Activated T-cell treated with anti-CD3 and anti-CD28 coated beads, Interleukin-2, amount 50 U/mL, for 48 hours (primary cell): Measurements from ENCODE around the gene AP4B1.
A peak's percentile ranks its signal among the peaks of the same experiment; 100 is the strongest.

ENCODE experiments used
- DNase-seq, 2 experiments: peaks; one replicate each; pipeline ENCODE4 v3.0.0-alpha.2; 2020

Gene AP4B1

GRCh38 chr1:113929750-113930498, 25.3 kb upstream of the AP4B1 start:
- DNase-seq, result peak; percentile 75 to 76

- DNase-seq, result peak; percentile 96
Measured at GRCh38 chr1:113928941-113929749, 24.5 kb upstream of the AP4B1 start, which contains the start of gene HIPK1. Gene HIPK1 (plus strand): TSS chr1:113929324.

DNA sequence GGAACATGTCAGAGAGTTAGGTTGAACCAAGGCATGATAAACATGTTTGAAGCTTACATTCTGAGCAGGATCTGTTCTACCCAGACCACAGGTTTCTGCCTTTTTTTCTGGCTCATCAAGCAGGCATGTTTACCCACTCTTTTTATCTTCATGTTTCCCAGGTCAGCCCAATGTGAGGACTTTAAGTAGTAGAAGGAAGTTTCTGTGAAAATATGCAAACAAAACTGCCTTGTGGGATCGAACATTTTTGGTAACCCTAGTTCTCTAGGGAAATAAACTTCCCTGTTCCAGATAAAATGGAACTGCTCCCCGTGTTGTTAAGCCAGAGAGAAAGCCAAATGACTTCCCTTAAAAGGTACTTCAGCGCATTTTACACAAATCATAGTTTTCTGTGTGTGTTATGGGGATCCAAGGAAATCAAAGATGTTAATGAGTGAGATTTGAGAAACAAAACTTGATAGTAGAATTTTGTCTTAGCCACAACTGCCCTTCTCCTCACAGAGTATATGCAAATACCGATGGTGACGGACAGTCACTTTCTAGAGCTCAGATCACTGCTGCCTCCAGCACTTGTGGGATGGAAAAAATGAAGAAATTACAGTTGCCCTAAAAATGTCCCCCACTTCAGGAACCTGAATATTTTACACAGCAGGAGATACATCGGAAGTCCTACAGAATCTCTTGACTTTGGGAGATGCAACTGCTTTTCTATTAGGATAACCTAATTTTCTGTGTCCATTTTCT, 23.8 kb upstream of the AP4B1 start:
- DNase-seq, result no peak

- DNase-seq, result no peak
Measured at GRCh38 chr1:113924473-113924872, 19.9 kb upstream of the AP4B1 start.

DNA sequence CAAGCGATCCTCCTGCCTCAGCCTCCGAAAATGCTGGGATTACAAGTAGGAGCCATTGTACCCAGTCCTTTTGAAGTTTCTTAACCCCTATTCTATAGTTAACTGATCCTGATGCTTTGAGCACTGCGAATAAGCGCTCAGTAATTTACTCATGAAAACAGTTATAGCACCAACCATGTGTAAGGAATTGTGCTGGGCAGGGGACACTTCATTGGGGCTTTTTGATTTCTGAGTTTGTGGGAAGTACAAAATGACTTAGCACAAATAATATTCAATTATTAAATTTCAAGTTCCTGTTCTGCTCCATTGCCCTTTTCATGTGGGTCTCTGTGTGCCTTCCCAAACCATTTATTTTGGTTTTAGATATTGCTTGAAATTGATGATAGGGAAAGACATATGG, 18.4 kb upstream of the AP4B1 start:
- DNase-seq, result no peak

DNA sequence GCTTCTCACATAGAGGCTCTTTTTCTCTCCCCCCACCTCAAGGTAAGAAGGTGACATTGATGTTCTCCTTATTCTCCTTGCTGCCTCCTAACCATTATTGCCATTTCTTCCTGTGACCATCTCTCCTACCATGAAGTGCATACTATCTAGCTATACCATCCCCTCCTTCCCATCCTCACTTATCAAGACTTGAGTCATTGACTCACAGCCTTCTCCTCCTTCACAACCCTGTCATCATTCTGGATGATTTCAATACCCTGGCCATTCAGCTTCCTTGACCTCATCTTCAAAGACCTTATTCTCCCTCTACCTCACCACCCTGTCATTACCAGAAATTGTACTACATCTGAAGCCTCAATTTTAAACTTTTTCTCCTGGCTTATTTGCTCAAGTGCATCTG, 13.6 kb upstream of the AP4B1 start:
- DNase-seq, result no peak

DNA sequence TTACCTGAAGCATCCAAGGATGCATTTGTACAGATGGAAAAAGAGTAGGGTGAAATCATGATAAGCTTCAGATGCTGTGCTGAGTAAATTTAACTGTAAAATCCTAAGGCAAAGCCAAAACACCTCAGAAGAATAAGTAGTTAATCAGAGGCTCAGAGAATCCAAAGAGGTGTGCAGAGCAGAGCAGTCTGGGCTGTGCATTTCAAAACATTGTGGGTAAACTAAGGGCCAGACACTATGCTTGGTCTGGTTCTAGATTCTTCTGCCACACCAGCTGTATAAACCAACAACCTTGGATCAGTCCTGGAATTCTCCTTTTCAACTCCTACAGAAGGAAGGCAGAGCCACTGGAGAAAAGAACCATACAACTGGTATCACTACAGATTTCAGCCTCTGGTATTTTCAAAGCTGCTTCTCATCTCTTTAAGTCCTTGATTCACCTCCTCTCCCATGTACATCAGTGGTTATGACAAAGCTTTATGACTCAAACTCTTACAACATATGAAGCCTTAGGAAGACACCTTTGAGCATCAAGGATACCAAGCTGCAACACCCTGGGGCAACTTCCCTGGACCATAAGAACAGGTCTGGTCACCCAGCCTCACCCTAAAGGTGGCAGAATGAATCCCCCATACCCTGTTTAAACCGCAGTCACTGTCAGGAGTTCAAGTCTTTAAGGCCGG, 12.9 kb upstream of the AP4B1 start:
- no peak for DNase-seq

DNA sequence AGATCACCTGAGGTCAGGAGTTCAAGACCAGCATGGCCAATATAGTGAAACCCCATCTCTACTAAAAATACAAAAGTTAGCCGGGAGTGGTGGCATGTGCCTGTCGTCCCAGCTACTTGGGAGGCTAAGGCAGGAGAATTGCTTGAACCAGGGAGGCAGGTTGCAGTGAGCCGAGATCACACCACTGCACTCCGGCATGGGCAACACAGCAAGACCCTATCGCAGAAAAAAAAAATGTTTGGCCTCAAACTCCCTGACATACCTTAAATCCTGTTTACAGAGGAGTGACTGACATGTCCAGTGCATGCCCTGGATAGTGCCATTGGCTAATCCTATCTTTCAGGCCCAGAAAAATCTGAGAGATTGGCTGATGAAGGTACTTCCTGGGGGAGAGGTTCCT, 12.4 kb upstream of the AP4B1 start:
- DNase-seq, result no peak

GRCh38 chr1:113913887-113914664, 9.5 kb upstream of the AP4B1 start:
- no peak for DNase-seq

GRCh38 chr1:113913312-113913668, 8.7 kb upstream of the AP4B1 start:
- no peak for DNase-seq

DNA sequence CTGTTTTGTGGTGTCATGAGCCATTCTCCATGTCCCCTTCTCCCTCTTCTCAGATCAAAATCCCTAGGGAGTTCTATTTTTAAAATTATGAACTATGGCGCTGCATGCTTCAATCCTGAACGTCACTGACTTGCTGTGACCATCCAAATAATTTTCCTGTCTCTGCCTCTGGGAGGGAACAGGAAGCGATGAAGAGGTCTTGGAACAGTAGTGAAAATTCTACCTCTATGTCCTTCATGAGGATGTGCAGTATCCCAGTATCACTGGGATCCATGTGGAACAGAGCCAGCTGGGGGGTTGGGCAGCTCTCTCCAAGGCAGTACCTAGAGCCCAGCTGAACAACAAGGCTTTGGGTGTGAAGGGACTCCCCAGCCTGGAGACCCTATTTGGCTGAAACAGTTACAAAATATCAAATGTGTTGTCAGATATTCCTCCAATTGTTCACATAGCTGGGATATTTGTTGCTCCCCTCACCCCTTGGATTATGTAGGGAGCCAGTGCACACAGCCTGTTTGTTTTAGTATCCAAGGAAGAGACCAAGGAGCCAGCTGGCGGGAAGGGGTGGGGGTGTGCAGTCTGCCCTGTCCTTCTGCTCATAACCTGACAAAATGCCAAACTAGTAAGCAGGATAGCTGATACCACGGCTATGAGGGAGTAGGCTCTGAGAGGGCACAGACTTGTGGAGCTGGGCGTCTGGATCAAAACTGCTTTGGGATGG, 8.2 kb upstream of the AP4B1 start:
- DNase-seq, result no peak

- no peak for DNase-seq
Measured at GRCh38 chr1:113905435-113905861, 849 bp upstream of the AP4B1 start.

DNA sequence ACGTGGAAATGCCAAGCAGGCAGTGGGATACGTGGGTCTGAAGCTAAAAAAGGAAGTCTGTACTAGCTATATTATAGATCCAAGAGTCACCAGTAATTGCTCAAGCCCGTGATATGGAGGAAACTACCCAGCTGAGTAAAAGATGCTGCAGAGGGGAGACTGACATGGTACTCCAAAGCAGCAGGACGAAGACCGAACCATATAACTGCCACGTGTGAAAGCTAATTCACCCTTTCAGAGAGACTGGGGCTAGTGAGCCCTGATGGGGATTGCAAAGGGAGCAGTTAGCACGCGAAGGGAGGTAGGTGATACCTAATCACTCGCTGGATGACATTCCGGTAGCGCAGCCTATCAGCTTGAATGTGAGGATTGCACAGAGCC, 316 bp downstream of the AP4B1 start:
- no peak for DNase-seq

DNA sequence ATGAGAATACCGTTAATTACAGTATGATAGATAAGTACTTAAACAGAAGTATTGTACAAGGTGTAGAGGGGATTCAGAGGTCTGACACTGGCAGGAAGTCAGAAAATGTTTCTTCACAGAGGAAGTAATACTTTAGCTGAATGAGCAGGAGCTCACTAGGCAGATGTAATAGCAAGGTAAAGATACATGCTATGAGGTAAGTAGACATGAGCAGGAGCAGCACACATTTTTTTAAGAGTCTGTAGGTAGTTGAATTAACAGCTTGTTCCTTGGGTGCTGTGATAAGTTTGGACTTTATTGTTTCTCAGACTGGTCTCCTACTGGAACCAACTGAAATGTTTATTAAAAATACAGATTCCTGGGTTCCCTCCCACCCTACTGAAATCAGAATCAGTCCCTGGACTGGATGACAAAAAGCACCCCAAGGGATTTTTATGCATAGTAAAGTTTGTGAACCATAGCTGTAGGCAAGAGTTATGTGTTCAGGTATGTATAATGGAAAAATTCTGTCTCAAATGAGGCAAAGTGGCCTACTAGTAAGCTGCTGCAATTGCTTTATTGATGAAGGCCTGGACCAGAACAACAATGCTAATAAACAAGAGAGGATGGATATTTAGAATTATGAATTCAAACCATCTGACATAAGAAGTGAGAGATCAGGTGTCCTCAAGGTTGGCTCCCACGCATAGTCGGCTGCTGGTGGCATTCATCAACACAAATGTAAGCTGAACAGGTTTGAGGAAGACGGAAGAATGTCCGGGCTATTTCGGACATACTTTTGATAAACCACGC, 902 bp downstream of the AP4B1 start:
- DNase-seq, result no peak

- DNase-seq, result no peak
Measured at GRCh38 chr1:113901191-113901590, 3.4 kb downstream of the AP4B1 start.

GRCh38 chr1:113899111-113899510, 5.5 kb downstream of the AP4B1 start:
- no peak for DNase-seq

DNA sequence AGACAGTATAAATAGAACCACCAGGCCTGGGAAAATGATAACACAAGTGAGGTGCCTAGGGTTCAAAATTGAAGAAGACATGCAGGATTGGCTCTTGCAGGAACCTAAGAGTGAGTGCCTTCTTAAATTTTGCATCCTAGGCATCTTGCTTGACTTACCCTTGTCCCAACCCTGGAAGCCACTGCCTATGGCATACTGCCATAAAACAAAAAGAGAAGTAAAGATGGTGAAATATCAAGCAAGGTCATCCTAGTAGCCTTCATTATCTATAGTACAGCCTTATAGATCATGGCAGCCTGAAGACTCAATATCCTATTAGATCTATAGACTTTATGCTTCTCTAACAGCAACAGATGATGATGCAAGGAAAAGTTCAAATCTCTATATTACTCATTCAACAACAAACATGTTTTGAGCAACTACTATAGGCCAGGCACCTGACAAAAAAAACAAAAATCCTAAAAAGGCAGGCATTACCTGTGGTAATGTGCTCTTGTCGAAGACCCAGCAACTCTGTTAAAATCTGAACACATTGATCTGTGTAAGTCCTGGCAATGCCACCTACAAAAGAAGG, 6.3 kb downstream of the AP4B1 start:
- no peak for DNase-seq

- no peak for DNase-seq
Measured at GRCh38 chr1:113895961-113896360, 8.6 kb downstream of the AP4B1 start.

GRCh38 chr1:113895098-113895497, 9.5 kb downstream of the AP4B1 start:
- DNase-seq, result no peak

DNA sequence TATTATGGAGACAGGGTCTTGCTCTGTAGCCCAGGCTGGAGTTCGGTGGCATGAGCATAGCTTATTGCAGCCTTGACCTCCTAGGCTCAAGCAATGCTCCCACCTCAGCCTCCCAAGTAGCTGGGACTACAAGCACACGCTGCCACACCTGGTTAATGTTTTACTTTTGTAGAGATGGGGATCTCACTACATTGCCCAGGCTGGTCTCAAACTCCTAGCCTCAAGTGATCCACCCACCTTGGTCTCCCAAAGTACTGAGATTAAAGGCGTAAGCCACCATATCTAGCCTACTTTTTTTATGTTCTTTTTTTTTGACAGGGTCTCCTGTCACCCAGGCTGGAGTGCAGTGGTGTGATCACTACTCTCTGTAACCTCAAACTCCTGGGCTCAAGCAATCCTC, 11.3 kb downstream of the AP4B1 start:
- no peak for DNase-seq
